Measurements from ENCODE around the gene CTTN.

The CTTN gene

GRCh38 chr11:70397983-70398833, at the start of gene CTTN:
Gene CTTN, plus strand, starts transcription at chr11:70398529. Its CDS starts 8,769 bp downstream, at chr11:70407298.
- peak; percentile 88 for DNase-seq

DNA sequence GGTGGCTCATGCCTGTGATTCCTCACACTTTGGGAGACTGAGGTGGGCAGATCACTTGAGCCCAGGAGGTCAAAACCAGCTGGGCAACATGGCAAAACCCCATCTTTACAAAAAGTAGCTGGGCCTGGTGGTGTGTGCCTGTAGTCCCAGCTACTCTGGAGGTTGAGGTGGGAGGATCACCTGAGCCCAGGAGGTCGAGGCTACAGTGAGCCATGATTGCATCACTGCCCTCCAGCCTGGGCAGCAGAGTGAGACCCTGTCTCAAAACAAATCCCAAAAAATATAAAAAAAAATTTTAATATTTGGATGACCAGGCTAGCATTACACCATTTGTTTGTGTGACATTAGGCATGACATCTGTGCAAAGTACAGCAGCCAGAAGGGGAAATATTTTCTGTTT, 49.7 kb upstream of the CTTN start:
- no peak for DNase-seq

GRCh38 chr11:70351646-70352045, 46.7 kb upstream of the CTTN start:
- DNase-seq = no peak

GRCh38 chr11:70352100-70352499, 46.2 kb upstream of the CTTN start:
- no peak for DNase-seq

- DNase-seq = no peak
These were observed 45.7 kb upstream of the CTTN start for GRCh38 chr11:70352601-70353000.

GRCh38 chr11:70353329-70353728, 45.0 kb upstream of the CTTN start:
- DNase-seq = no peak

- DNase-seq = no peak
These were observed 44.3 kb upstream of the CTTN start for GRCh38 chr11:70353900-70354568.

DNA sequence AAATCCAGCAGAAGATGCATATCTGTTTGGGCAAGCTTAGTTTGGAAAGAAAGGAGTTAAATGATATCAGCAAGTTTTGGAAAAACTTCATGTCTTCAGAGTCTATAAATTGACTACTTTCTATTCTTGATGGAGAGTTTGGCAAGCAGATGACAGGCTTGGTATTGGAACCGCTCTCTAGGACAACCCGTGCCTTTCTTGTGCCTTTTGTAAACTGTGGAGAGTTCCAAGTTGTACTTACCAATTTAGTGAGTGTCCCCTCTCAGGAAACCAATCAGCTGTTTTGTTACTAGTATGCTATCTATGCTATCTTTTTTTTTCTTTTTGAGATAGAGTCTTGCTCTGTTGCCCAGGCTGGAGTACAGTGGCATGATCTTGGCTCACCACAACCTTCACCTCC, 43.7 kb upstream of the CTTN start:
- no peak for DNase-seq

GRCh38 chr11:70358753-70359152, 39.6 kb upstream of the CTTN start:
- DNase-seq = no peak

DNA sequence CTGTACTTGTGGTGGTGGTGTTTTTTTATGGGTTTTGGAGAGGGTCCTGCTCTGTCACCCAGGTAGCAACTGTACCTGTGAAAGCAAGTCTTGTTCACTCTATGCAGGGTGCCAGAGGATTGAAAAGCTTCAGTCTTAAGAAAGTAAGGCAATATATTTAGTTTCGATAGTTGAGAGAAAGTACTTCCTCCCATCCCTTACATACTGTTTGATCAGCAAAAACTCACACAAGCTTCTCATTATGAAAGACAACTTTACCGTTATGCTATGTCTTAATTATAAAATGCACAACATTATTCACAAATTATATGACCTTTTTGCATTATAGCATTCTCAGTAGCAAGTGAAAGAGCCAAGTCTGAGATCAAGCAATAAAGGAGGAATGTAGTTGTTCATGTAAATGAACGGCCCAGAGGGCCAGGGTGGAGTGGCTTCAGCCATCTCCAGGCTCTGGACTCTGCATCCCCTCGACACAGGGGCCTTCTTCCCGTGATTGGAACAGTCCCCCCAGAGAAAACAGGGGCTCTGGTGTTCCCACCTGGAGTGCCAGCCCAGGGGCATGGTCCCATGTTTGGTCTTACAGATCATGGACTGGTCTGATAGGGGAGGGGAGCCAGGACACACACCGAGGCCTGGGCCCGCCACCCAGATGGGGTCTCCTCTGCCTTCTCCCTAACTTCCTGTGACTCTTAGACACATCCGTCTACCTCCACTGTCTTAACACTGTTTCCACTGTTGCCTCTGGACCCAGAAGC, 38.7 kb upstream of the CTTN start:
- DNase-seq = no peak

DNA sequence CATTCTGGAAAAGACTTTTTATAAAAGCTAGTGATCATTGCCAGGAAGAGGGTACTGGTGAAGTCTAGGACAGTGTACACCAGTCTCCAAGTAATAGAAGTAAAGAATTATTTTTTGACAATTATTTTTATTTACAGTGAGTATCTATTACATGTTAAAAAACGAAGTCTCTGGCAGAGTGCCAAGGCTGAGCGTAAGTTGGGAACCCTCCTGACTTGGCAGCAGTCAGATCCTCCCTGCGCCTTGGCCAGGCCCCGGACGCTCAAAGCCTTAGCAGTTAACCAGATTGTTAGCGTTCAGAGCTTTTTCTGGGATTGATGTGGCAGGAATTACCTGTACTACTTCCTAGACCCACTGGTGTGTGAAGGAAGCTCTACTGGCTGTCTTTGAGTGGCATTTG, 38.1 kb upstream of the CTTN start:
- DNase-seq = no peak

DNA sequence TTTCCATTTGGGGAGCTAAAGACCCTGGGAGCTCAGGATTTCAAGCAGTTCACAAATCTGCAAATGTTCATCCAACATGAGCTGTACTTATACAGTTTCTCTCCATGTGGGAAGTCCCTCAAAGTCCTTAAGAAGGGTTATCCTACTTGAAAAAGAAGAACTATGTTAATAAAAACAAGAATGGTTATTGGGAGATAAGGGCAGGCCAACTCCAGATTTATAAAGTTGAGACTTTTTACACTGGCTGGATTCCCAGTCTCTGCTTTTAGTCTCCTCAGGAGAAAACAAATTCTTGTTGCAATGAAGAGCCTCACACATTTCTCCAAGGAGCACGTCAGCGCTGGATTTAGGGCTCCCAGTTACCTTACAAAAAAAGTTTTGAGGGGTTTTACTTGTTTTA, 34.2 kb upstream of the CTTN start:
- no peak for DNase-seq

- no peak for DNase-seq
These were observed 33.4 kb upstream of the CTTN start for GRCh38 chr11:70364745-70365543.

DNA sequence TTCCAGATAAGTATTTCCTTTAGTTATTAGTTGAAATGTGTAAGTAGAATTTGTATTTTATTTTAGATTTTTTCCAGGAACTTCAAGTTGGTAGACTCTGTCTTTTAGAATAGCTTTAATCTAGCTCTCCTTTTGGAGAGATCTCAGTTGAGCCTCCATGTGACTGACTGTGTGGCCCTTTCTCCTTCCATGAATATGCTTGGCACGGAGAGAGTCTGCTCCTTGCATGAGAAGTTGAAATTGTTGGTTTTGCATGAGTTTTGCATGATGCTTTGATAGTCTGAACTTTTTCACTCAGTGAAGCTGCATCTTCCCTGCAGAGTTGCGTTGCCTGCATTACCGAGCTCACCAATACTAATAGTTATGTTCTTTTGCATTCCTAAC, 32.8 kb upstream of the CTTN start:
- DNase-seq = no peak

- no peak for DNase-seq
These were observed 31.3 kb upstream of the CTTN start for GRCh38 chr11:70367071-70367470.

GRCh38 chr11:70368961-70369360, 29.4 kb upstream of the CTTN start:
- DNase-seq = no peak

GRCh38 chr11:70371241-70371640, 27.1 kb upstream of the CTTN start:
- DNase-seq = no peak

GRCh38 chr11:70372076-70372475, 26.3 kb upstream of the CTTN start:
- no peak for DNase-seq

DNA sequence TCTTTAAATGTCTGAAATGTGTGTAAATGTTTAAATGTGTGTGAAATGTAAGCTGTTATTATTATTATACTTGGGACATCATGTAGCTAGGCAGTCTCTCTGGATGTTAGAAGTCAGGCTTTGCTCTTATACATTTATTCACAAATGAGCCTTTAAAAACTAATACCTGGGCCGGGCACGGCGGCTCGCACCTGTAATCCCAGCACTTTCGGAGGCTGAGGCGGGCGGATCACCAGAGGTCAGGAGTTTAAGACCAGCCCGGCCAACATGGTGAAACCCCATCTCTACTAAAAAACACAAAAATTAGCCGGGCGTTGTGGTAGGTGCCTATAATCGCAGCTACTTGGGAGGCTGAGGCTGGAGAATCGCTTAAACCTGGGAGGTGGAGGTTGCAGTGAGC, 21.7 kb upstream of the CTTN start:
- no peak for DNase-seq

DNA sequence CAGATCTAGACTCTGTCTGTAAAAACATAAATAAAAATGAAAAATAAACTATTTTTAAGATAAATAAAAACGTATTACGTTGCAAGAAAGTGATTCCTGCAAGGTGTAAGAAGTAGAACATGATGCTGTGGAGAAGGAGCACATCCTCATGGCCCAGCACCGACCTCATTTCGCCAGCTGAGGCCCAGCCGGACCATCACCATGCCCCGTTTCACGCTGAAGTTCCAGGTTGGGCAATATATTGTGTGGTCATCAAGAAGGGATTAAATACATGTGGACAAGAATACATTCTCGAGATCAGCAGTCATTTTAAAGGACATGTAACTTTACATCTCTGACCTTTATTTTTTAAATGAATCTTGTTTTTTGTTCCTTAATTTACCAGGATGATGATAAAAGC, 20.7 kb upstream of the CTTN start:
- DNase-seq = no peak

GRCh38 chr11:70378506-70379134, 19.7 kb upstream of the CTTN start:
- no peak for DNase-seq

GRCh38 chr11:70381350-70381749, 17.0 kb upstream of the CTTN start:
- no peak for DNase-seq

Data from NCI-H774 (cell line).